Neural cell (in vitro differentiated cells): ENCODE data around the gene GNAQ.

Experiments
- EP300 ChIP-seq: fragments of 450-650 bp; conservative IDR thresholded peaks from 2 replicates; pipeline ENCODE4 v1.6.1; 2014; ENCODE audit warnings: antibody characterized with exemption, mild to moderate bottlenecking, moderate library complexity; ENCODE audit not compliant: poor library complexity, severe bottlenecking
- EZH2 ChIP-seq: fragments of 200-600, 300-800 bp; shearing (Covaris generic), sonication (generic); IDR thresholded peaks from 2 replicates; pipeline ENCODE4 v1.6.1; 2014; ENCODE audit warnings: antibody characterized with exemption, low read length, borderline replicate concordance, mild to moderate bottlenecking; ENCODE audit not compliant: insufficient read depth, poor library complexity, severe bottlenecking
- MXI1 ChIP-seq: fragments of 450-650 bp; conservative IDR thresholded peaks from 2 replicates; pipeline ENCODE4 v1.6.1; 2014; ENCODE audit warnings: antibody characterized with exemption, mild to moderate bottlenecking; ENCODE audit not compliant: poor library complexity, severe bottlenecking
- POLR2AphosphoS5 ChIP-seq: IDR thresholded peaks from 2 replicates; pipeline ENCODE4 v1.6.1; 2012
- RAD21 ChIP-seq: fragments of 450-650 bp; conservative IDR thresholded peaks from 2 replicates; pipeline ENCODE4 v1.6.1; 2014; ENCODE audit warnings: antibody characterized with exemption, mild to moderate bottlenecking, moderate library complexity
- SMC3 ChIP-seq: fragments of 450-650 bp; conservative IDR thresholded peaks from 2 replicates; pipeline ENCODE4 v1.6.1; 2014; ENCODE audit warnings: antibody characterized with exemption, mild to moderate bottlenecking, moderate library complexity; ENCODE audit not compliant: poor library complexity
- TAF1 ChIP-seq: IDR thresholded peaks from 2 replicates; pipeline ENCODE4 v1.6.1; 2012; ENCODE audit warnings: low read depth
- TF ChIP-seq, protein P1 (sequence below): fragments of 450-650 bp; IDR thresholded peaks from 2 replicates; pipeline ENCODE4 v1.5.1; 2014; ENCODE audit warnings: antibody characterized with exemption, mild to moderate bottlenecking, moderate library complexity; ENCODE audit not compliant: poor library complexity, severe bottlenecking
- TF ChIP-seq, protein P2 (sequence below): IDR thresholded peaks from 2 replicates; pipeline ENCODE4 v1.6.1; 2012; ENCODE audit warnings: borderline replicate concordance

DNA sequence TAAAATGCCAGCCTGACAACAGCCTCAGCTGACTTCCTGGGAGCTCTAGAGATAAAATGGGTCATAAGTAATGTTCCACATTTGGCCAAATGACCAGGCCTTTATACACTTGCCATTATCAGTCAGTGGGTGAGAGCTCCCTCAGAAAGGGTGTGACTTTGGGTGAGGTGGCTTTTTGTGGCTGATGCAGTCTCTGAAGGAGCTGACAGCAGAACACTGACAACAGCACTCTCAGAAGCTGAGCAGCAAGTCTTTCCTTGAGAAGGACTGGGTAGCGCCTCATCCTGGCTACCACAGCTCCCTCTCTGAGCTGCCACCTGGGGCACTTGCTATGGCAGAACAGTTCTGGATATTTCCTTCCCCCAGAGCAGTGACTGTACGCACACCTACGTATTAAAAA, 22.0 kb upstream of the GNAQ start:
- TF ChIP-seq, protein P1, sequence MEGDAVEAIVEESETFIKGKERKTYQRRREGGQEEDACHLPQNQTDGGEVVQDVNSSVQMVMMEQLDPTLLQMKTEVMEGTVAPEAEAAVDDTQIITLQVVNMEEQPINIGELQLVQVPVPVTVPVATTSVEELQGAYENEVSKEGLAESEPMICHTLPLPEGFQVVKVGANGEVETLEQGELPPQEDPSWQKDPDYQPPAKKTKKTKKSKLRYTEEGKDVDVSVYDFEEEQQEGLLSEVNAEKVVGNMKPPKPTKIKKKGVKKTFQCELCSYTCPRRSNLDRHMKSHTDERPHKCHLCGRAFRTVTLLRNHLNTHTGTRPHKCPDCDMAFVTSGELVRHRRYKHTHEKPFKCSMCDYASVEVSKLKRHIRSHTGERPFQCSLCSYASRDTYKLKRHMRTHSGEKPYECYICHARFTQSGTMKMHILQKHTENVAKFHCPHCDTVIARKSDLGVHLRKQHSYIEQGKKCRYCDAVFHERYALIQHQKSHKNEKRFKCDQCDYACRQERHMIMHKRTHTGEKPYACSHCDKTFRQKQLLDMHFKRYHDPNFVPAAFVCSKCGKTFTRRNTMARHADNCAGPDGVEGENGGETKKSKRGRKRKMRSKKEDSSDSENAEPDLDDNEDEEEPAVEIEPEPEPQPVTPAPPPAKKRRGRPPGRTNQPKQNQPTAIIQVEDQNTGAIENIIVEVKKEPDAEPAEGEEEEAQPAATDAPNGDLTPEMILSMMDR: no peak
- TF ChIP-seq SMC3 (no peak), MXI1 (no peak), TAF1 (no peak), POLR2AphosphoS5 (no peak), EZH2 (no peak), EP300 (no peak), RAD21 (no peak)
- TF ChIP-seq, protein P2, sequence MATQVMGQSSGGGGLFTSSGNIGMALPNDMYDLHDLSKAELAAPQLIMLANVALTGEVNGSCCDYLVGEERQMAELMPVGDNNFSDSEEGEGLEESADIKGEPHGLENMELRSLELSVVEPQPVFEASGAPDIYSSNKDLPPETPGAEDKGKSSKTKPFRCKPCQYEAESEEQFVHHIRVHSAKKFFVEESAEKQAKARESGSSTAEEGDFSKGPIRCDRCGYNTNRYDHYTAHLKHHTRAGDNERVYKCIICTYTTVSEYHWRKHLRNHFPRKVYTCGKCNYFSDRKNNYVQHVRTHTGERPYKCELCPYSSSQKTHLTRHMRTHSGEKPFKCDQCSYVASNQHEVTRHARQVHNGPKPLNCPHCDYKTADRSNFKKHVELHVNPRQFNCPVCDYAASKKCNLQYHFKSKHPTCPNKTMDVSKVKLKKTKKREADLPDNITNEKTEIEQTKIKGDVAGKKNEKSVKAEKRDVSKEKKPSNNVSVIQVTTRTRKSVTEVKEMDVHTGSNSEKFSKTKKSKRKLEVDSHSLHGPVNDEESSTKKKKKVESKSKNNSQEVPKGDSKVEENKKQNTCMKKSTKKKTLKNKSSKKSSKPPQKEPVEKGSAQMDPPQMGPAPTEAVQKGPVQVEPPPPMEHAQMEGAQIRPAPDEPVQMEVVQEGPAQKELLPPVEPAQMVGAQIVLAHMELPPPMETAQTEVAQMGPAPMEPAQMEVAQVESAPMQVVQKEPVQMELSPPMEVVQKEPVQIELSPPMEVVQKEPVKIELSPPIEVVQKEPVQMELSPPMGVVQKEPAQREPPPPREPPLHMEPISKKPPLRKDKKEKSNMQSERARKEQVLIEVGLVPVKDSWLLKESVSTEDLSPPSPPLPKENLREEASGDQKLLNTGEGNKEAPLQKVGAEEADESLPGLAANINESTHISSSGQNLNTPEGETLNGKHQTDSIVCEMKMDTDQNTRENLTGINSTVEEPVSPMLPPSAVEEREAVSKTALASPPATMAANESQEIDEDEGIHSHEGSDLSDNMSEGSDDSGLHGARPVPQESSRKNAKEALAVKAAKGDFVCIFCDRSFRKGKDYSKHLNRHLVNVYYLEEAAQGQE: no peak
